GM12878 (cell line): ENCODE results near the gene GABBR2. TPM values are rescaled to one million over a fixed set of nuclear protein-coding genes. Genes with fewer than 3 reads are reported as not detected.

Experiments
- ATAC-seq: fragments of 200-7000 bp; cut with Tn5 transposase; 3 replicates; pipeline ENCODE4 v1.9.1; 2020; ENCODE audit warnings: mild to moderate bottlenecking, moderate library complexity
- BruUV-seq: library from RNA; stranded (reverse); fragments of 400-500 nt; replicated peaks from 2 replicates; lab custom pipeline; 2021; lab: Mats Ljungman, UMichigan
- CTCF ChIA-PET: fragments of 300-600 bp; sonication (Branson Sonifier 250); formaldehyde crosslinking; extraction: SDS; loops from one replicate; lab custom pipeline; 2021; ENCODE audit warnings: inconsistent platforms; lab: Yijun Ruan, JAX
- POLR2A ChIA-PET: fragments of 350-600 bp; formaldehyde crosslinking; extraction: SDS; loops from one replicate; lab custom pipeline; 2021; ENCODE audit warnings: inconsistent platforms; lab: Charles Lee
- RAD21 ChIA-PET: fragments of 300-600 bp; sonication (Branson Sonifier 250); formaldehyde crosslinking; loops from one replicate; lab custom pipeline; 2023; ENCODE audit warnings: antibody characterized with exemption; ENCODE audit not compliant: unreplicated experiment; lab: Charles Lee
- SMC1A ChIA-PET: fragments of 300-600 bp; sonication (Branson Sonifier 250); formaldehyde crosslinking; loops from one replicate; lab custom pipeline; 2023; ENCODE audit not compliant: unreplicated experiment, uncharacterized antibody; lab: Charles Lee
- DNase-seq: peaks from one replicate; pipeline ENCODE4 v3.0.0-alpha.2; 2011; ENCODE audit warnings: low read depth, low spot score
- FAIRE-seq: peaks from 3 replicates; lab custom pipeline; 2011; peaks lifted over from hg19 to GRCh38; lab: Jason Lieb, UNC
- H2AFZ ChIP-seq: 2 replicates; pipeline ENCODE4 v1.6.0; 2011; ENCODE audit warnings: low read depth, low read length, control low read depth; ENCODE audit not compliant: control insufficient read depth
- H3K27ac ChIP-seq: 2 replicates; pipeline ENCODE4 v1.5.1; 2011; ENCODE audit warnings: control low read depth; ENCODE audit not compliant: control insufficient read depth, insufficient read depth
- H3K27me3 ChIP-seq, 2 experiments: replicated peaks in 1 of 2; 2 replicates each; pipeline versions ENCODE4 v1.6.0 to v1.6.1; 2011; ENCODE audit warnings: low read length in 1 of 2; ENCODE audit not compliant: control insufficient read depth in 2 of 2, insufficient read depth in 2 of 2
- H3K36me3 ChIP-seq, 2 experiments: 2 replicates each; pipeline ENCODE4 v1.5.1; 2011; ENCODE audit warnings: low read length in 1 of 2; ENCODE audit not compliant: control insufficient read depth in 2 of 2, insufficient read depth in 2 of 2
- H3K4me1 ChIP-seq: 2 replicates; pipeline ENCODE4 v1.6.1; 2011; ENCODE audit warnings: mild to moderate bottlenecking, low read length, moderate library complexity, mixed read lengths; ENCODE audit not compliant: control insufficient read depth, insufficient read depth
- H3K4me2 ChIP-seq: 2 replicates; pipeline ENCODE4 v1.6.0; 2011; ENCODE audit warnings: control low read depth; ENCODE audit not compliant: control insufficient read depth, insufficient read depth
- H3K4me3 ChIP-seq: fragments of 200-600 bp; sonication (generic); 2 replicates; pipeline ENCODE4 v1.5.1; 2016
- H3K79me2 ChIP-seq: 2 replicates; pipeline ENCODE4 v1.6.0; 2011; ENCODE audit warnings: low read length; ENCODE audit not compliant: control insufficient read depth, insufficient read depth
- H3K9ac ChIP-seq: 2 replicates; pipeline ENCODE4 v1.8.0; 2011; ENCODE audit warnings: low read length, control low read depth, mixed read lengths; ENCODE audit not compliant: control insufficient read depth, insufficient read depth
- H3K9me3 ChIP-seq: replicated peaks from 3 replicates; pipeline ENCODE4 v1.5.1; 2011; ENCODE audit warnings: mild to moderate bottlenecking, low read length; ENCODE audit not compliant: control insufficient read depth, insufficient read depth
- H4K20me1 ChIP-seq: 2 replicates; pipeline ENCODE4 v1.6.0; 2011; ENCODE audit not compliant: control insufficient read depth, insufficient read depth
- ASH2L ChIP-seq: fragments of 300-600, 200-600 bp; sonication (generic); IDR thresholded peaks from 2 replicates; pipeline ENCODE4 v1.6.1; 2017; ENCODE audit warnings: low read depth, mild to moderate bottlenecking, borderline replicate concordance
- BCLAF1 ChIP-seq: fragments of 450-650 bp; IDR thresholded peaks from 2 replicates; pipeline ENCODE4 v1.6.1; 2017; ENCODE audit warnings: antibody characterized with exemption, mild to moderate bottlenecking, moderate library complexity
- CBFB ChIP-seq: IDR thresholded peaks from 2 replicates; pipeline ENCODE4 v1.6.1; 2016; ENCODE audit warnings: antibody characterized with exemption, low read depth
- CREB1 ChIP-seq: IDR thresholded peaks from 2 replicates; pipeline ENCODE4 v1.6.1; 2012; ENCODE audit warnings: low read depth, mild to moderate bottlenecking, inconsistent platforms
- EZH2 ChIP-seq: IDR thresholded peaks from 2 replicates; pipeline ENCODE4 v1.6.1; 2012; ENCODE audit warnings: low read depth, mild to moderate bottlenecking, control low read depth, inconsistent platforms, low read length, borderline replicate concordance; ENCODE audit not compliant: control insufficient read depth
- GABPA ChIP-seq: IDR thresholded peaks from 2 replicates; pipeline ENCODE4 v1.6.1; 2014; ENCODE audit warnings: antibody characterized with exemption, low read depth, mild to moderate bottlenecking, inconsistent platforms
- HDAC2 ChIP-seq: fragments of 200-600 bp; sonication (generic); IDR thresholded peaks from 2 replicates; pipeline ENCODE4 v1.6.1; 2017
- HSF1 ChIP-seq: fragments of 150-350 bp; IDR thresholded peaks from 2 replicates; pipeline ENCODE4 v1.6.1; 2014; ENCODE audit warnings: mild to moderate bottlenecking, low read depth, low read length
- KDM1A ChIP-seq: fragments of 200-600 bp; sonication (generic); IDR thresholded peaks from 2 replicates; pipeline ENCODE4 v1.6.1; 2016; ENCODE audit warnings: borderline replicate concordance
- MEF2A ChIP-seq: IDR thresholded peaks from 2 replicates; pipeline ENCODE4 v1.6.1; 2011; ENCODE audit warnings: low read depth, mild to moderate bottlenecking, low read length, moderate library complexity; ENCODE audit not compliant: insufficient read depth
- MYB ChIP-seq: fragments of 150-350 bp; IDR thresholded peaks from 2 replicates; pipeline ENCODE4 v1.6.1; 2014; ENCODE audit warnings: mild to moderate bottlenecking, low read depth, low read length, borderline replicate concordance
- NFIC ChIP-seq: IDR thresholded peaks from 2 replicates; pipeline ENCODE4 v1.6.1; 2012; ENCODE audit warnings: low read depth, mild to moderate bottlenecking, inconsistent platforms, low read length, moderate library complexity
- NFYA ChIP-seq: IDR thresholded peaks from 2 replicates; pipeline ENCODE4 v1.6.1; 2011; ENCODE audit warnings: low read depth, mild to moderate bottlenecking, low read length, improper control_type of control experiment, borderline replicate concordance
- NR2C2 ChIP-seq: IDR thresholded peaks from 2 replicates; pipeline ENCODE4 v1.6.1; 2011; ENCODE audit warnings: borderline replicate concordance, low read depth; ENCODE audit not compliant: control insufficient read depth, insufficient read length
- POU2F2 ChIP-seq: IDR thresholded peaks from 3 replicates; pipeline ENCODE4 v1.6.1; 2011; ENCODE audit warnings: low read depth, mild to moderate bottlenecking, low read length, borderline replicate concordance
- PRDM15 ChIP-seq: fragments of 450-650 bp; formaldehyde crosslinking; IDR thresholded peaks from 2 replicates; pipeline ENCODE4 v1.4.0; 2020; ENCODE audit warnings: mild to moderate bottlenecking, moderate library complexity
- RBBP5 ChIP-seq: fragments of 200-600 bp; sonication (generic); conservative IDR thresholded peaks from 2 replicates; pipeline ENCODE4 v1.6.1; 2016
- SMAD5 ChIP-seq: IDR thresholded peaks from 2 replicates; pipeline ENCODE4 v1.6.1; 2016; ENCODE audit warnings: antibody characterized with exemption, low read depth
- TBL1XR1 ChIP-seq: IDR thresholded peaks from 2 replicates; pipeline ENCODE4 v1.6.1; 2012; ENCODE audit warnings: low read depth, low read length, improper control_type of control experiment
- WGBS: methylation state at CpG from one replicate; pipeline ENCODE4 v1.1.6; 2016; ENCODE audit warnings: low lambda C conversion rate; ENCODE audit not compliant: insufficient replicate concordance, insufficient coverage; ENCODE audit errors: missing lambda C conversion rate; 5-methylcytosine and 5-hydroxymethylcytosine counted together
- in situ Hi-C: fragments of 300-500 bp; cut with MboI; formaldehyde crosslinking; loops from 9 replicates; pipeline ENCODE4 v1.14.3; 2018; ENCODE audit warnings: mixed read lengths
- intact Hi-C: fragments of 100-400 bp; cut with micrococcal nuclease; formaldehyde crosslinking; loops from one replicate; pipeline ENCODE4 v1.14.2; 2022; ENCODE audit not compliant: unreplicated experiment
- polyA plus RNA-seq, 11 experiments: library from polyadenylated mRNA; depleted of rRNA in 4 of 11; unstranded in 6 of 11; stranded (reverse) in 5 of 11; fragments of >200 nt; fragmentation: Nextera tagmentation in 4 of 11; fragmentation: Illumina TruSeq in 1 of 11; extraction: Ambion mirVana in 4 of 11; extraction: Trizol in 1 of 11; gene quantifications; 1 replicate in 1 of 11; 2 replicates in 10 of 11; pipeline versions ENCODE4 v1.2.1 to v1.2.3, GENCODE V29; 2011 to 2016; ENCODE audit warnings: inconsistent platforms in 2 of 11, missing spikeins in 2 of 11, low read depth in 1 of 11
- total RNA-seq, 4 experiments: library from RNA; depleted of rRNA in 3 of 4; stranded (reverse); fragments of >200 nt in 3 of 4; fragmentation: Illumina TruSeq in 1 of 4; extraction: Trizol in 1 of 4; gene quantifications; 2 replicates each; pipeline versions ENCODE4 v1.2.1 to v1.2.3, GENCODE V29; 2013 to 2021

Gene GABBR2
- total and polyA plus RNA-seq, 10 of the 15 experiments (the other 5 are each of a cell fraction or from before 2014, with no cell fraction given) = 0.02 to 2.2 (median 0.06) TPM; not detected in 2

GRCh38 chr9:98249771-98250170 lies 459.0 kb downstream of the GABBR2 start:
- no peaks in the 10 kb centered on the region for H3K27me3 ChIP-seq
- FAIRE-seq = no peak
- 65% methylated on average over 2 of the region's 2 CpGs for WGBS
- H4K20me1 ChIP-seq = no peaks in the 10 kb centered on the region
- no peak overlapping the region for H3K27ac ChIP-seq
- POLR2A ChIA-PET = no interaction called here
- in situ Hi-C loops (no loop called here), intact Hi-C loops (no loop called here)
- no peak overlapping the region for H3K9ac ChIP-seq
- H3K79me2 ChIP-seq = no peaks in the 10 kb centered on the region
- SMC1A ChIA-PET = no interaction called here
- no TSS peak for BruUV-seq
- H3K36me3 ChIP-seq = no peaks in the 10 kb centered on the region
- no peak for DNase-seq
- no peak overlapping the region for H3K4me2 ChIP-seq
- no peak overlapping the region for H2AFZ ChIP-seq
- peaks cover under 1% of the 10 kb centered on the region; the same call in 1 of the 2 replicates for H3K4me1 ChIP-seq
- no peaks in the 10 kb centered on the region for H3K9me3 ChIP-seq
- H3K4me3 ChIP-seq = no peak overlapping the region
- CTCF ChIA-PET = no interaction called here
- RAD21 ChIA-PET = no interaction called here
- ATAC-seq = no peak
- no peak for TF ChIP-seq GABPA
- TF ChIP-seq EZH2 = no peak
- TF ChIP-seq TBL1XR1 = no peak
- TF ChIP-seq NFYA = no peak
- no peak for TF ChIP-seq SMAD5
- TF ChIP-seq HSF1 = no peak
- TF ChIP-seq MEF2A = no peak
- TF ChIP-seq NFIC = no peak
- no peak for TF ChIP-seq POU2F2
- TF ChIP-seq RBBP5 = no peak
- no peak for TF ChIP-seq PRDM15 (CRISPR knock-in tag)
- no peak for TF ChIP-seq ASH2L
- no peak for TF ChIP-seq CREB1
- TF ChIP-seq KDM1A = no peak
- TF ChIP-seq HDAC2 = no peak
- no peak for TF ChIP-seq BCLAF1
- TF ChIP-seq NR2C2 = no peak
- TF ChIP-seq MYB = no peak
- TF ChIP-seq CBFB = no peak
